Lower lobe of right lung (tissue), 2 donors: ENCODE measurements around the gene SPATA25. TPM values are rescaled to one million over a fixed set of nuclear protein-coding genes. Genes with fewer than 3 reads are reported as not detected.

Experiments
- ATAC-seq, 2 donors: fragments of 200-7000 bp; cut with Tn5 transposase; one replicate each; pipeline ENCODE4 v1.9.1; 2020 to 2022; ENCODE audit warnings: mild to moderate bottlenecking in 2 of 2, moderate library complexity in 2 of 2
- DNase-seq: peaks from one replicate; pipeline ENCODE4 v3.0.0-alpha.2; 2020
- H3K27ac ChIP-seq: fragments of 200-600 bp; one replicate; pipeline ENCODE4 v1.8.0; 2022
- H3K27me3 ChIP-seq: fragments of 200-600 bp; one replicate; pipeline ENCODE4 v1.8.0; 2022; ENCODE audit warnings: low read depth
- H3K36me3 ChIP-seq: fragments of 200-600 bp; one replicate; pipeline ENCODE4 v1.8.0; 2022; ENCODE audit warnings: mild to moderate bottlenecking
- H3K4me1 ChIP-seq: fragments of 200-600 bp; one replicate; pipeline ENCODE4 v1.8.0; 2022
- H3K4me3 ChIP-seq: fragments of 200-600 bp; one replicate; pipeline ENCODE4 v1.8.0; 2022; ENCODE audit warnings: mild to moderate bottlenecking
- H3K9me3 ChIP-seq: fragments of 200-600 bp; one replicate; pipeline ENCODE4 v1.8.0; 2022
- intact Hi-C: fragments of 100-400 bp; cut with DNase I; formaldehyde crosslinking; loops from one replicate; pipeline ENCODE4 v1.11.0; 2022
- total RNA-seq: library from RNA; stranded (reverse); fragmentation: NEBNext Ultra II Directional; extraction: Animal tissue kit (Norgen Biotek cat#: 25700); gene quantifications from one replicate; pipeline ENCODE4 v1.2.1, GENCODE V29; 2021
- TF ChIP-seq, protein P1 (sequence below): fragments of 200-600 bp; IDR thresholded peaks from one replicate; pipeline ENCODE4 v1.8.0; 2022; ENCODE audit warnings: antibody characterized with exemption, mild to moderate bottlenecking
- donor health status: DM: no; HTN: yes; CAD: no; lungs with severe emphysema.

Gene SPATA25
- total RNA-seq, 1 donor from 2014 or later = 1.1 TPM

DNA sequence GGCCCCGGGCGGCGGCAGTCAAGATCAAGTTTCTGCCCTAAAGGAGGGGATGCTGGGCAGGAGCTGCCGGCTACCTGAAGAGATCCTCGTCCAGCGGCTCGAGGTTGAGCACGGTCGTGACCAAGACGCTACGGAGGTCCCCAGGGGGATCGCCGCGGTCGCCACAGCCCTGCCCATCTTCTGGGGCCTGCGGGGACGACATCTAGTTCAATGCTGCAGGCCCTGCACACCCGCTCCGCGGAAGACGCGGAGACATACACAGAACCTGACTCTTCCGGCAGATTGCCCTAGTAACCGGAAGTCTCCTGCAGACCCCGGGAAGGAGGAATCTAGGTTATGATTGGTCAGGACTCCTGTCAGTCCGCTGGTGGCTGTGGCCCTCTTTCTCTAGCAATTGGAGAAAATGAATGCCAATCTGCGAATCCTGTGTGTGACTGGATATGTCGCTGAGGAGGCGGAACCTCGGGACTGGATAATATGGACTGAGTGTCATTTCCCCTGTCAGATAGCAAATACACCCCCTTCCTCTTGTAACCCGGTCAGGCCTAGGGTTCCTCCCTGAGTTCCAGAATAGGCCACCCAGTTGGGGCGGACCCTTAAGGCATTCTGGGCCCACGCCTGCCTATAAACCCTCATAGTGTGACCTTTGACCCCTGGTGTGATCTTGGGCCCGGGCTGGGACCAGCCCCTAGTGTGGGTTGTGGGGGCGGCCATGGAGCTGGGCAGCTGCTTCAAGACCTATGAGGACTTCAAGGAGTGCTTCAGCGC, 30.1 kb downstream of the SPATA25 start, which contains the start of the genes ACOT8 and ZSWIM3:
ACOT8 (minus strand) TSS at position 279 of the 768 bp plus-strand sequence; CDS start at position 202, 77 bp downstream.
ZSWIM3 (plus strand) TSS at position 501 of the 768 bp plus-strand sequence; CDS start at position 713, 212 bp downstream.
- peak; percentile 99 for ATAC-seq
- DNase-seq = peak; percentile 92
- Histone ChIP-seq H3K4me1 (peaks cover 26% of the 10 kb centered on the region), H3K36me3 (peaks cover 16% of the 10 kb centered on the region), H3K9me3 (no peaks in the 10 kb centered on the region), H3K4me3 (peak within 1 kb of the TSS; percentile 86), H3K27me3 (no peaks in the 10 kb centered on the region), H3K27ac (peak within 1 kb of the TSS; percentile 85)
- intact Hi-C loops = no loop called here
- TF ChIP-seq, protein P1, sequence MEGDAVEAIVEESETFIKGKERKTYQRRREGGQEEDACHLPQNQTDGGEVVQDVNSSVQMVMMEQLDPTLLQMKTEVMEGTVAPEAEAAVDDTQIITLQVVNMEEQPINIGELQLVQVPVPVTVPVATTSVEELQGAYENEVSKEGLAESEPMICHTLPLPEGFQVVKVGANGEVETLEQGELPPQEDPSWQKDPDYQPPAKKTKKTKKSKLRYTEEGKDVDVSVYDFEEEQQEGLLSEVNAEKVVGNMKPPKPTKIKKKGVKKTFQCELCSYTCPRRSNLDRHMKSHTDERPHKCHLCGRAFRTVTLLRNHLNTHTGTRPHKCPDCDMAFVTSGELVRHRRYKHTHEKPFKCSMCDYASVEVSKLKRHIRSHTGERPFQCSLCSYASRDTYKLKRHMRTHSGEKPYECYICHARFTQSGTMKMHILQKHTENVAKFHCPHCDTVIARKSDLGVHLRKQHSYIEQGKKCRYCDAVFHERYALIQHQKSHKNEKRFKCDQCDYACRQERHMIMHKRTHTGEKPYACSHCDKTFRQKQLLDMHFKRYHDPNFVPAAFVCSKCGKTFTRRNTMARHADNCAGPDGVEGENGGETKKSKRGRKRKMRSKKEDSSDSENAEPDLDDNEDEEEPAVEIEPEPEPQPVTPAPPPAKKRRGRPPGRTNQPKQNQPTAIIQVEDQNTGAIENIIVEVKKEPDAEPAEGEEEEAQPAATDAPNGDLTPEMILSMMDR = no peak

DNA sequence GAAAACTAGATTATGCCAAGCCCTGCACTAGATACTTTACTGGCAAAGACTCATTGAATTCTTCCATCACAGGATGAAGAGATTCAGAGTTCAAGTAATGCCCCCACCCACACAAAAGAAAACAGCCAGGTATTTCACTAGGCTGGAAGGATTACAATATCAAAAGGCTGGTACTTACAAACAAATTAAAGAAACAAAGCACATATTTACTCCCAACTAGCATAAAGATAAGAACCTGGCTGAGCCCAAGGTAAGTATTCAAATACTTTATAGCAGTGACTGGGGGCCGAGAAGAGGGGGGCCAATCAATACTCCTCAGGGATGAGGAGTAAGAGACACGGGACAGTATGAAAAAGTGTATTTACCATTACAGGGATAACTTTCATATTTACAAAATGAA, 33.9 kb downstream of the SPATA25 start:
- Histone ChIP-seq H3K4me3 (no peak overlapping the region), H3K9me3 (no peaks in the 10 kb centered on the region), H3K4me1 (peaks cover 25% of the 10 kb centered on the region), H3K27ac (no peak overlapping the region), H3K27me3 (no peaks in the 10 kb centered on the region), H3K36me3 (peaks cover 33% of the 10 kb centered on the region)
- TF ChIP-seq, protein P1 = no peak
- ATAC-seq (no peak), DNase-seq (no peak)
- intact Hi-C loops = no loop called here

DNA sequence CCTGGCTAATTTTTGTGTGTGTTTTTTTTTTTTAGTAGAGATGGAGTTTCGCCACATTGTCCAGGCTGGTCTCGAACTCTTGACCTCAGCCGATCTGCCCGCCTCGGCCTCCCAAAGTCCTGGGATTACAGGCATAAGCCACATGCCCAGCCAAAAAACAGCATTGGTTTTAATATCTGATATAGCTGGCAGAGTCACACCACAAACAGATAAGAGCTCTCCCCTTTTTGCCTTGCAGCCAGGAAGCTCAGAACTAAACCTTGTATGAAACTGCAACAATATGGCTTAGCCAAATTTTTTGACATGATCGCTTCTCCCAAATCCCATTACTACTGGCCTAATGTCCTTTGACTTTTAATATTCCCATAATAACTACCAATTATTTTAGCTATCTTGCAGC, 35.1 kb downstream of the SPATA25 start:
- Histone ChIP-seq H3K4me3 (no peak overlapping the region), H3K27me3 (no peaks in the 10 kb centered on the region), H3K4me1 (peaks cover 18% of the 10 kb centered on the region), H3K36me3 (peaks cover 45% of the 10 kb centered on the region), H3K27ac (no peak overlapping the region), H3K9me3 (no peaks in the 10 kb centered on the region)
- intact Hi-C loops = no loop called here
- ATAC-seq = no peak
- no peak for DNase-seq
- TF ChIP-seq, protein P1 = no peak

DNA sequence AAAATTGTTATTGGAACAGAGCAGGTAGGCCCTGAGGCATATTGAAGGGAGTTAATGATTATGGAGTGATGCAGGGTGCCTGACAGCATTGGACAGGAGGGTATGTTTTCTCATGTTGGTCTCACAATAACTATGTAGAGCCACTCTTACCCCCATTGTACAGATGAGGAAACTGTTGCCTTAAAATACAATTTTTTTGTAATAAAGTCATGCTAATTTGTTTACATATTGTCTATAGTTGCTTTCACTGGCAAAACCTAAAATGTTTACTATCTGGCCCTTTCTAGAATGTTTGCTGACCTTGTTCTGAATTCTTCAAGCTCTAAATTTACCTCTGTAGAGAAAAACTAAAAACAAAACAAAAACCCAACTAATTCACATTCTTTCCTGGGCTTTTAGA, 35.9 kb downstream of the SPATA25 start:
- Histone ChIP-seq H3K9me3 (no peaks in the 10 kb centered on the region), H3K27me3 (no peaks in the 10 kb centered on the region), H3K4me3 (no peak overlapping the region), H3K27ac (no peak overlapping the region), H3K36me3 (peaks cover 53% of the 10 kb centered on the region), H3K4me1 (peaks cover 16% of the 10 kb centered on the region)
- no peak for DNase-seq
- intact Hi-C loops = no loop called here
- TF ChIP-seq, protein P1 = no peak
- no peak for ATAC-seq

DNA sequence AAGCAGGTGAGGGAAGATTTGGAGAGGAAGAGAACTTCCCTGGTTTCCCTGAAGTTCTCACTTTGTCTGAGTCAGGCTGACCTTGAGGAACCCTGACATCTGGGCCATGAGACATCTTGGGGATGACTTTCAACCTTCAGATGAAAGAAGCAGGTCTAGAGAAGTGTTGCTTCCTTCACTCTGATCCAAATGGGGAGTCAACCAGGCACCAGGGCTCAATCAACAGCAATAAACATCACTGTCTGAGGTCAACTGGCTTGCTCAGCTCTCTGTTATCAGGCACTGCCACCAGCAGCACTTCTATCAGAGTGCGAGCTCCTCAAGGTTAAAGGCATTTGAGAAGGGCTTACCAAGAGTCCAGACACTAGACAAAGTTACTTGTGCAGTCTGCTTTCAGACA, 36.5 kb downstream of the SPATA25 start:
- DNase-seq (no peak), ATAC-seq (no peak)
- H3K36me3 ChIP-seq = peaks cover 59% of the 10 kb centered on the region
- H3K9me3 ChIP-seq = no peaks in the 10 kb centered on the region
- H3K4me1 ChIP-seq = peaks cover 10% of the 10 kb centered on the region
- no peaks in the 10 kb centered on the region for H3K27me3 ChIP-seq
- TF ChIP-seq, protein P1 = no peak
- H3K4me3 ChIP-seq = no peak overlapping the region
- intact Hi-C loops = no loop called here
- no peak overlapping the region for H3K27ac ChIP-seq
